Ovary (tissue), 3 donors: Measurements from ENCODE around the gene IFIT1B.

Experiments
- CTCF ChIP-seq, 3 donors: fragments of 450-650 bp in 2 of 3; fragments of 200-600 bp in 1 of 3; IDR thresholded peaks; one replicate each; pipeline versions ENCODE4 v1.5.1 to v1.8.0; 2016 to 2022; ENCODE audit warnings: antibody characterized with exemption in 3 of 3, mild to moderate bottlenecking in 1 of 3
- EP300 ChIP-seq: sonication (generic); formaldehyde crosslinking; IDR thresholded peaks from one replicate; pipeline ENCODE4 v1.6.1; 2017; ENCODE audit warnings: antibody characterized with exemption
- POLR2A ChIP-seq: fragments of 450-650 bp; IDR thresholded peaks from one replicate; pipeline ENCODE4 v1.6.1; 2017; ENCODE audit warnings: antibody characterized with exemption, mild to moderate bottlenecking, moderate library complexity
- donor health status: DM: no; HTN: no; CAD: no.

DNA sequence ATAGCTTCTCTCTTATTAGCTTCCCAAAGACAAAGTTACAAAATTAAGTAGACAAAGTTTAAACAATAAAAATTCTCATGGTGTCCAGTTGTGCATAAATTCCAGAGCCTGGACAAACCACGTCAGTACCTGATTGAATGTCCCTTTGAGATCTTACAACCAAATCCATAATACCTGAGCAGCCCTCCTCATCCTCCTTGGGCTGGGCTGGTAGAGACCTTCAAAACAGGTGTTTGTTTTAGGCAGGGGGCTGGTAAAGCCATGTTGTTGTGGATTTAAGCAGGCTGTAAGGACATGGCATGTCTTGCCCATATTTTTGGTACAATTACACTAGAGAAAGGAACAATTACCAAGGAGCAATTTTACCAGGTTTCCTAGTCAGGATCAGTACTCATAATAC, 38.6 kb downstream of the IFIT1B start:
- TF ChIP-seq POLR2A (no peak), CTCF (IDR thresholded peaks at IDR 0.05) (no peak), EP300 (no peak)
